GM23248 (cell line): ENCODE measurements around the gene LRRC7. TPM values are rescaled to one million over a fixed set of nuclear protein-coding genes. Genes with fewer than 3 reads are reported as not detected.

Experiments used
- DNase-seq: peaks from one replicate; pipeline ENCODE4 v3.0.0-alpha.2; 2015
- H2AFZ ChIP-seq: fragments of 200-600 bp; sonication (generic); 2 replicates; pipeline ENCODE4 v1.6.1; 2016; ENCODE audit warnings: antibody characterized with exemption
- H3F3A ChIP-seq: fragments of 200-600 bp; sonication (generic); 2 replicates; pipeline ENCODE4 v1.6.1; 2016; ENCODE audit warnings: mild to moderate bottlenecking, antibody characterized with exemption, mixed run types; ENCODE audit not compliant: insufficient read depth
- H3K27ac ChIP-seq: fragments of 200-600 bp; sonication (generic); 2 replicates; pipeline ENCODE4 v1.5.1; 2016; ENCODE audit warnings: mild to moderate bottlenecking
- H3K27me3 ChIP-seq: fragments of 200-600 bp; sonication (generic); replicated peaks from 2 replicates; pipeline ENCODE4 v1.6.1; 2016; ENCODE audit warnings: mild to moderate bottlenecking; ENCODE audit not compliant: insufficient read depth
- H3K36me3 ChIP-seq: fragments of 200-600 bp; sonication (generic); 2 replicates; pipeline ENCODE4 v1.6.1; 2016; ENCODE audit warnings: low read depth, mild to moderate bottlenecking
- H3K4me1 ChIP-seq: fragments of 200-600 bp; sonication (generic); 2 replicates; pipeline ENCODE4 v1.6.1; 2016; ENCODE audit warnings: mild to moderate bottlenecking; ENCODE audit not compliant: insufficient read depth
- H3K4me2 ChIP-seq: fragments of 200-600 bp; sonication (generic); one replicate; pipeline ENCODE4 v1.6.1; 2016; ENCODE audit warnings: mild to moderate bottlenecking; ENCODE audit not compliant: unreplicated experiment
- H3K4me3 ChIP-seq: fragments of 200-600 bp; sonication (generic); 2 replicates; pipeline ENCODE4 v1.5.1; 2016; ENCODE audit warnings: mild to moderate bottlenecking
- H3K79me2 ChIP-seq: fragments of 200-600 bp; sonication (generic); 2 replicates; pipeline ENCODE4 v1.6.1; 2016; ENCODE audit warnings: mild to moderate bottlenecking; ENCODE audit not compliant: insufficient read depth
- H3K9ac ChIP-seq: fragments of 200-600 bp; sonication (generic); 2 replicates; pipeline ENCODE4 v1.6.1; 2016; ENCODE audit warnings: mild to moderate bottlenecking
- H3K9me2 ChIP-seq: fragments of 200-600 bp; sonication (generic); 2 replicates; pipeline ENCODE4 v1.6.1; 2016; ENCODE audit warnings: mixed run types, mild to moderate bottlenecking, moderate library complexity; ENCODE audit not compliant: insufficient read depth
- H3K9me3 ChIP-seq: fragments of 200-600 bp; sonication (generic); one replicate; pipeline ENCODE4 v1.6.1; 2017; ENCODE audit warnings: low read depth
- H4K20me1 ChIP-seq: fragments of 200-600 bp; sonication (generic); 2 replicates; pipeline ENCODE4 v1.6.0; 2016; ENCODE audit not compliant: insufficient read depth
- EZH2 ChIP-seq: fragments of 200-600 bp; sonication (generic); IDR thresholded peaks from 2 replicates; pipeline ENCODE4 v1.6.1; 2018; ENCODE audit warnings: antibody characterized with exemption, mild to moderate bottlenecking; ENCODE audit not compliant: insufficient read depth, poor library complexity, severe bottlenecking
- EZH2phosphoT487 ChIP-seq: fragments of 200-600 bp; sonication (generic); IDR thresholded peaks from 2 replicates; pipeline ENCODE4 v1.6.1; 2018; ENCODE audit warnings: antibody characterized with exemption, moderate library complexity, mild to moderate bottlenecking, low read depth; ENCODE audit not compliant: insufficient read depth
- WGBS, 2 experiments: methylation state at CpG; one replicate each; pipeline ENCODE4 v1.1.6; 2015 to 2017; ENCODE audit warnings: low lambda C conversion rate in 2 of 2, low coverage in 1 of 2; ENCODE audit errors: missing lambda C conversion rate in 2 of 2; 5-methylcytosine and 5-hydroxymethylcytosine counted together
- in situ Hi-C: fragments of 300-500 bp; cut with MboI; formaldehyde crosslinking; loops from 2 replicates; pipeline ENCODE4 v1.15.0; 2020
- polyA plus RNA-seq: library from polyadenylated mRNA; unstranded; fragments of >200 nt; fragmentation: Nextera tagmentation; extraction: Ambion mirVana; gene quantifications from 2 replicates; pipeline ENCODE4 v1.2.1, GENCODE V29; 2016
- total RNA-seq: library from RNA; depleted of rRNA; stranded (reverse); fragments of >200 nt; shearing (Covaris generic); gene quantifications from 2 replicates; pipeline ENCODE4 v1.2.3, GENCODE V29; 2014

The LRRC7 gene
- total and polyA plus RNA-seq, 2 experiments from 2014 or later = 0.29 TPM; not detected in 1

- H3K27me3 ChIP-seq = no peaks in the 10 kb centered on the region
- no peaks in the 10 kb centered on the region for H4K20me1 ChIP-seq
- H3F3A ChIP-seq = no peaks in the 10 kb centered on the region
- WGBS, 2 experiments = 12 to 14% methylated on average over 6 of the region's 6 CpGs
- H3K9me2 ChIP-seq = no peaks in the 10 kb centered on the region
- H2AFZ ChIP-seq = peak overlapping the region; percentile 38
- H3K27ac ChIP-seq = no peak overlapping the region
- DNase-seq = no peak
- H3K79me2 ChIP-seq = no peaks in the 10 kb centered on the region
- H3K36me3 ChIP-seq = no peaks in the 10 kb centered on the region
- H3K9ac ChIP-seq = no peak overlapping the region
- in situ Hi-C loops = no loop called here
- no peak for TF ChIP-seq EZH2phosphoT487
- TF ChIP-seq EZH2 = no peak
- no peak overlapping the region for H3K4me3 ChIP-seq
- no peaks in the 10 kb centered on the region for H3K9me3 ChIP-seq
- H3K4me2 ChIP-seq = no peak overlapping the region
- H3K4me1 ChIP-seq = no peaks in the 10 kb centered on the region
These were observed 372.5 kb downstream of the LRRC7 start for GRCh38 chr1:69940231-69940630.

GRCh38 chr1:69940816-69941215 lies 373.1 kb downstream of the LRRC7 start:
- no peak for DNase-seq
- Histone ChIP-seq H3K9me2 (no peaks in the 10 kb centered on the region), H3K4me1 (no peaks in the 10 kb centered on the region), H3K4me3 (no peak overlapping the region), H3K4me2 (peak overlapping the region; percentile 3), H3K27ac (no peak overlapping the region), H3K79me2 (no peaks in the 10 kb centered on the region), H4K20me1 (no peaks in the 10 kb centered on the region), H3K36me3 (no peaks in the 10 kb centered on the region), H3K9ac (no peak overlapping the region), H3K9me3 (no peaks in the 10 kb centered on the region), H2AFZ (no peak overlapping the region), H3K27me3 (no peaks in the 10 kb centered on the region), H3F3A (no peaks in the 10 kb centered on the region)
- in situ Hi-C loops = no loop called here
- no peak for TF ChIP-seq EZH2
- TF ChIP-seq EZH2phosphoT487 = no peak
- 55 to 56% methylated on average over 3 of the region's 3 CpGs for WGBS, 2 experiments

GRCh38 chr1:69943030-69943429 lies 375.3 kb downstream of the LRRC7 start:
- no peaks in the 10 kb centered on the region for H3F3A ChIP-seq
- in situ Hi-C loops = no loop called here
- no peaks in the 10 kb centered on the region for H3K9me3 ChIP-seq
- TF ChIP-seq EZH2phosphoT487 (no peak), EZH2 (no peak)
- no peak for DNase-seq
- no peak overlapping the region for H3K9ac ChIP-seq
- no peaks in the 10 kb centered on the region for H3K79me2 ChIP-seq
- no peaks in the 10 kb centered on the region for H3K36me3 ChIP-seq
- WGBS, 2 experiments = 85 to 88% methylated on average over 3 of the region's 3 CpGs
- H3K4me1 ChIP-seq = no peaks in the 10 kb centered on the region
- no peaks in the 10 kb centered on the region for H4K20me1 ChIP-seq
- H3K27ac ChIP-seq = no peak overlapping the region
- H3K4me2 ChIP-seq = no peak overlapping the region
- H3K4me3 ChIP-seq = no peak overlapping the region
- no peaks in the 10 kb centered on the region for H3K27me3 ChIP-seq
- H3K9me2 ChIP-seq = no peaks in the 10 kb centered on the region
- H2AFZ ChIP-seq = no peak overlapping the region

- TF ChIP-seq EZH2 = no peak
- no peak for TF ChIP-seq EZH2phosphoT487
These were observed 379.2 kb downstream of the LRRC7 start for GRCh38 chr1:69946935-69947334.

GRCh38 chr1:69947837-69948236 lies 380.1 kb downstream of the LRRC7 start:
- TF ChIP-seq EZH2phosphoT487 (no peak), EZH2 (no peak)
- Histone ChIP-seq H3K4me3 (no peak overlapping the region), H3K9me2 (no peaks in the 10 kb centered on the region), H3K36me3 (no peaks in the 10 kb centered on the region), H2AFZ (no peak overlapping the region), H3K27me3 (no peaks in the 10 kb centered on the region), H3F3A (no peaks in the 10 kb centered on the region), H3K79me2 (no peaks in the 10 kb centered on the region), H3K27ac (no peak overlapping the region), H3K4me2 (no peak overlapping the region), H3K9ac (no peak overlapping the region), H3K9me3 (no peaks in the 10 kb centered on the region), H4K20me1 (no peaks in the 10 kb centered on the region), H3K4me1 (no peaks in the 10 kb centered on the region)
- DNase-seq = peak; percentile 36
- in situ Hi-C loops = no loop called here
- WGBS, 2 experiments = 28 to 45% methylated on average over 3 of the region's 3 CpGs

More at GRCh38 chr1:69946935-69947334, 379.2 kb downstream of the LRRC7 start:
- Histone ChIP-seq H3K9me3 (no peaks in the 10 kb centered on the region), H3F3A (no peaks in the 10 kb centered on the region), H3K36me3 (no peaks in the 10 kb centered on the region), H2AFZ (no peak overlapping the region), H3K4me3 (no peak overlapping the region), H3K79me2 (no peaks in the 10 kb centered on the region), H3K27me3 (no peaks in the 10 kb centered on the region), H3K4me2 (no peak overlapping the region), H3K27ac (no peak overlapping the region), H3K4me1 (no peaks in the 10 kb centered on the region), H3K9ac (no peak overlapping the region), H3K9me2 (no peaks in the 10 kb centered on the region), H4K20me1 (no peaks in the 10 kb centered on the region)
- no peak for DNase-seq
- in situ Hi-C loops = no loop called here
- 73 to 75% methylated on average over 2 of the region's 2 CpGs for WGBS, 2 experiments
